Stimulated activated CD4-positive, alpha-beta T cell treated with anti-CD3 and anti-CD28 coated beads, TNF-alpha, amount 100 ng/mL, for 24 hours (primary cell): ENCODE data around the gene SLC12A9.
"Not testable (repeated sequence)": the region's sequence is repeated elsewhere in the genome, so short reads cannot be mapped to it uniquely, and the experiment has no call there.

Source experiments
- DNase-seq, 3 experiments: peaks; one replicate each; pipeline ENCODE4 v3.0.0-alpha.2; 2020; ENCODE audit warnings: low read depth in 3 of 3

The SLC12A9 gene

DNA sequence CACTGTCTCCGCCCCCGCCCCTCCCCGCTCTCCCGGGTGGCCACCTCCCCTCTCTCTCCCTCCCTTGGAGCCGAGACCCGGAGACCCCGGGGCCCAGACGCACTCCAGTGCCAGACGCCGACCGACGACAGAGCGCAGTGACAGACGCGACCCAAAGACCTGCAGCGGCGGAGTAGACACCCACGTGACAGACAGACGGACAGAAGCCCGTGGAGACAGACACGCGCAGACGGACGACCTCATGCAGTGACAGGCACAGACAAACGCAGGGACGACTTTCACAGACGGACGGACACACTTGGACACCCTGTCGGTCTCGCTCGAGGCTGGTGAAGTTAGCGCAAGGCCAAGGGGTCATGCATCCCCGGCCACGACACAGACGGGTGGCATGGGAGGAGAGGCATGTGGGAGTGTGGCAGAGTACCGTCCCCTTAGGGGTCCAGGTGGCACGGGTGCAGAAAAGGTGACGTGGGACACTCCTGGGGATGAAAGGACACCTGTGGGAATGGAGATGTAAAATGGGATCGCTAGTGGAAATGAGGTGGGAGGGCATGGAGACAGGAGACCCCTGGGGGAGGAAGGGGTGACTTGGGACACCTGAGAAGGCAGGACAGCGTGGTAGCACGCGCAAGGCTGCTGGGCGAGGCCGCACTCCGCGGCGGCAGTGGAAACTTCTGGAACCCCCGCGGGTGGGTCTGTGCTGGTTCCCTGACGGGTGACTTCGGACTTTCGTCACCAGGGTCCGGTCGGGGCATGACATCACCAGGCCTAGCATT lies 43.6 kb downstream of the SLC12A9 start:
- DNase-seq: no peak

DNA sequence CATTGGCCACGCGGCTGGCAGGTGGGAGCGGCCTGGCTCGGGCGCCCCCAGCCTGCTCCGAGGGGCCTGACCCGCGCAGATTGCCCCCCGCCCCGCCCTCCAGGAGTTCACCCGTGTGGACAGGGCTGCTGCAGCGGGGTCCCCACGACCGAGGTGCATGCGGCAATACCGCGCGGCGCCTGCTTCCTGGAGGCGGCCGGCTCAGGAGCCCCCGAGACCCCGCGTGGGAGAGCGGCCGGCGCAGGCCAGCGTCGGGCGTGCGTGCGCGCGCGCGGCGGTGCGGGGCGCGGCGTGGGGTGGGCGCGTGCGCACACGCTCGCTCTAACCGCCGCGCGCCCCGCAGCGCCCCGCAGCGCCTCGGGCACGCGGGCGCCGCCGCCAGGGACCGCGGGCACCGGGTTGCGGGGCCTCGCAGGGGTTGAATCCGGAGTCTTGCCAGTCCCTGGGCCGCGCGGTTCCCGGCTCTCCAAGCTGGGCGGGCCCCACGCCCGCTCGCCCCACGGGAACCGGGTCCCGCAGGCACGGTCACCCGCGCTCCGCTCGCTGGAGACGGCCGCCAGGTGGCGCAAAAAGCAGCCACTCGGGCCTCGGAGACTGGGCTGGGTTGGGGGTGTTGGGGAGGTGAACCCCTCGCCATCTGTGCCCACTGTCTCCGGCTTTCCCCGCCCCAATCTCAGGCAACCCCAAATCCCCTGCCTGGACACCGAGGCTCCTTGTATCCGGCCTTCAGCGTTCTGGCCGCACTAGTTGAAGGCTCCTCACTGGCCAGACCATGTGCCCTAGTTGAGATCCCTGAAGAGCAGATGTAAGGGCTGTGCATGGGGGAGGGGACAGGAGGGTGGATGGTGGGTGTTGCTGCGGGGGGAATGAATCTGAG lies 44.5 kb downstream of the SLC12A9 start:
- peak in 2 of 3 experiments; percentile 55 to 58 for DNase-seq

DNA sequence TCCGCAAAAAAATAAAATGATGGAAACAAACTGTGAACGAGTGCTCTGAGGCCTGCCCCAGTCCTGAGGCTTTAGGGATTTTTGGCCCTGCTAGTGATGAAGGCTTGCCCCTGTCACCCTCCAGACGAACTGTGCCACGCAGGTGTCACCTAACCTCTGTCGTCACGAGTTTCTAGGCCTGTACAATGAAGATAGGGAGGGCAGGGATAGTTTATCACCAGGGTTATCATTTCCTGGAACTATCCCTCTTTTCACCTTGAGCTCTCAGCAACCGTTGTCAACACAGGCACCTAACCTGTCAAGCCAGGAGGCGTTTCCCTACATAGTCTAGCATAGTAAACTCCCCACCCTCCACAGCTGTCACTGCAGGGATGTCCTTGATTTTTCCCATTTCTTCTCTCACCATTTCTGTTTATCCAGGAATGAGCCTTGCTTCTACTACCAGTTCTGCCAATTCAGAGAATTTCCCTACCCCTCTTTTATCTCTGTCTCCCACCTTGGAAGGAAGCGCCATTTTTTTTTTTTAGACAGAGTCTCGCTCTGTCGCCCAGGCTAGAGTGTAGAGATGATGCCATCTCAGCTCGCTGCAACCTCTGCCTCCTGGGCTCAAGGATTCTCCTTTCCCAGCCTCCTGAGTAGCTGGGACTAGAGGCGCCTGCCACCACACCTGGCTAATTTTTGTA lies 45.4 kb downstream of the SLC12A9 start:
- no peak for DNase-seq

DNA sequence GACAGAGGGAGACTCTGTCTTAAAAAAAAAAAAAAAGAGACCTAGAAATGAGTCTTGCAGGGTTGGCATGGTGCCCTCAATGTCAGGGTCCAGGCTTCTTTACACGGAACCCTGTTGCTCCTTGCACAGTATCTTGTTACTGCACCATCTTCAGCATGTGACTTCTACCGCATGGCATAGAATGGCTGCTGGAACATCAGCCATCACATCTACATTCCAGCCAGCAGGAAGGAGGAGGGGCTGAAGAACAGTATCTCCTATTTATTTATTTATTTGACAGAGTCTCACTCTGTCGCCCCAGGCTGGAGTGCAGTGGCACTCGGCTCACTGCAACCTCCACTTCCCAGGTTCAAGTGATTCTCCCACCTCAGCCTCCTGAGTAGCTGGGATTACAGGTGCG lies 46.9 kb downstream of the SLC12A9 start:
- DNase-seq: no peak

DNA sequence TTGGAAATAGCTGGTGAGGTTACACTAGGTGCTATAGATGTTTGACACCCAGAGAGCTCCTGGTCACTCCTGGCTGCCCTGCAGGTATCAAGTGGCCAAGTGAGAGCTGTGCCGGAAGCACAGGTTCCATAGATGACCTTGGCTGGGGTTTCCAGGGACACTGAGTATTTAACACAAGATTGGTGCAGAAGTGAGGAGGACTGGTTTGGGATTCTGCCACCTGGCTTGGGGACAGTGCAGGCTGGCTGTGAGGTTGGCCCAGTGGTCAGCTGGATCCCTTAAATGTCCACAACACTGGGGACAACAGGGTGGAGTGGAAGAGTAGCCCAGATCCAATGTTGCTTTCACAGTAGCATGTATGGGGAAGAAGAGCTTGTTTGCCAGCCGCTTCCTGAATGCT lies 48.5 kb downstream of the SLC12A9 start:
- DNase-seq: no peak

DNA sequence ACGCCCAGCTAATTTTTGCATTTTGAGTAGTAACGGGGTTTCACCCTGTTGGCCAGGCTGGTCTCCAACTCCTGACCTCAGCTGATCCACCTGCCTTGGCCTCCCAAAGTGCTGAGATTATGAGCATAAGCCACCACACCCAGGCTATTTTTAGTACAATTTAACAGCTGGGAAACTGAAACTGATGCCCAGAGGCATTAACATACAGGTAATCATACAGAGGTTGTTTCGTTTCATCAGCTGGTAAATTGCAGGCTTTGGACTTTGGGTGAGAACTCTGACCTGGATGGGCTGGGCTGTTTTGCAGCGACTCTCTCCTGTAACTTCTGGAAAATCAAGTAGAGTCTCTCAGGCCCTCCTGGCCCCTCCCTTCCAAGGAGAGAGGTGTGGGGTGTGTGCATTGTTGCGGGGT lies 49.4 kb downstream of the SLC12A9 start:
- no peak for DNase-seq

DNA sequence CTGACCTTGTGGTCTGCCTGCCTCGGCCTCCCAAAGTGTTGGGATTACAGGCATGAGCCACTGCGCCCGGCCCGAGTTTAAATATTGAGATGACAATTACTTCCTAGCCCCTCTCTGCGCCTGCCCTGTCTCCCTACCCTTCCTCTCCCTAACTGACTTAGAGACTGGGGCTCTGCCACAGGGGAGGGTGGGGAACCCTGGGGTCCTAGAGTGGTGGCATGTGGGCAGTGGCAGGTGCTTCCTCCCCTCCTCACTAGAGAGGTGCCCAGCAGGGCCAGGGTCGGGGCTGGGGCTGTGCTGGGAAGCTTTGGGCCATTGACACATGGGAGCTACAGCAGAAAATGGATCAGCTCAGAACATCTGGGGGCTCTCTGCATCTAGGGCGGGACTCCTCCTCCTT lies 50.1 kb downstream of the SLC12A9 start:
- DNase-seq: no peak

DNA sequence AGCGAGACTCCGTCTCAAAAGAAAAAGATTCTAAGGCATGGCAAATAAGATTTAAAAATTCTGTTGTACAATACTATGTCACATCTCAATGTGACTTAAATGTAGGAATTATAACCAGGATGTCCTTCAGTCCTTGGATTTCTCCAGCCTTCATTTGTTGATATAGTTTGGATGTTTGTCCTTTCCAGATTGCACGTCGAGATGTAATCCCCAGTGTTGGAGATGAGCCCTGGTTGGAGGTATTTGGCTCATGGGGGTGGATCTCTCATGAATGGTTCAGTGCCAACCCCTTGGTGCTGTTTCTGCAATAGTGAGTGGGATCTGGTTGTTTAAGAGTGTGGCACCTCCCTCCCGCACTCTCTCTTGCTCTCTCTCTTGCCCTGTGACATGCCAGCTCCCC lies 56.0 kb downstream of the SLC12A9 start:
- DNase-seq: no peak

DNA sequence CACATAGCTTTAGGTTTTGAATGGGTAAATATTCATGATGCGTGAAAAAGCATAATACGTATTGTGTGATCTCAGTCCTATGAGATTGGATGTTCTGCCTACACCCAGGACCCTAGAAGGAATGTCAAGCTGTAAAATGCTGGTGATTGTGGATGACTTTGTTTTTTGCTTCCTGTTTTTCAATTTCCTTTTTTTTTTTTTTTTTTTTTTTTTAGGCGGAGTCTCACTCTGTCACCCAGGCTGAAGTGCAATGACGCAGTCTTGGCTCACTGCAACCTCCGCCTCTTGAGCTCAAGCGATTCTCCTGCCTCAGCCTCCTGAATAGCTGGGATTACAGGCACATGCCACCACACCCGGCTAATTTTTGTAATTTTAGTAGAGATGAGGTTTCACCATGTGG lies 57.9 kb downstream of the SLC12A9 start:
- not testable (repeated sequence) for DNase-seq

DNA sequence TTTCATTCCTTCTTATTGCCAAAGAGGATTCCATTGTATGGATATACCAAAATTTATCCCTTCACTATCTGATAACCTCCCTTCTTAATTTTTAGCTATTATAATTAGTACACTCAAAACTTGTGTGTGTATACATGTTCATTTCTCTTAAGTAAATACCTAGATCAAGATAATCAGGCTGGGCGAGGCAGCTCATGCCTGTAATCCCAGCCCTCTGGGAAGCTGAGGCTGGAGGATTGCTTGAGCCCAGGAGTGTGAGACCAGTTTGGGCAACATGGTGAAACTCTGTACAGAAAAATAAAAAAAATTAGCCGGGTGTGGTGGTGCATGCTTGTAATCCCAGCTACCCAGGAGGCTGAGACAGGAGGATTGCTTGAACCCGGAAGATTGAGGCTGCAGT lies 59.0 kb downstream of the SLC12A9 start:
- DNase-seq: no peak

DNA sequence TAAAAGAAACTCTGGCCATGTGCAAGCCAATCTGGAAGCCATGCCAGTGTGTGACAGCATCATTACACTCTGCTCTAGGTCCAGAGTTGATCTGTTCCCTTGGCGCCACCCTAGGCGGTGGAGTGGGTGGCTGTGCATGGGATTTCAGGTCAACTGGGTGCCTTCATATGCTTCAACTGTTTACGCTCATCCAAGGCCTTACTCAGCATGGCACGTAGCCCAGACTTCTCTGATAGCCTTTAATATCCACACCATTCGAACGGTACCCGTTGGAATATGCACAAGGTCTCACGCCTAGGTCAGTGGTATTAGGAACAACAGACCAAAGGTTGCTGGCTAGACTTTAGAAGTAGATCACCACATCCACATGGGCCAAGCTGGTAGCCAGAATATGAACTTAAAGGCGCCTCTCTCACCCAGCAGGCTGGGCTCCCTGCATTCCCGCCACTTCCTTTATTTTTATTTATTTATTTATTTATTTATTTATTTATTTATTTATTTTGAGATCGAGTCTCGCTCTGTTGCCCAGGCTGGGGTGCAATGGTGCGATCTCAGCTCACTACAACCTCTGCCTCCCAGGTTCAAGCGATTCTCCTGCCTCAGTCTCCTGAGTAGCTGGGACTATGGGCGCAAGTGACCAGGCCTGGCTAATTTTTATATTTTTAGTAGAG lies 61.8 kb downstream of the SLC12A9 start:
- no peak for DNase-seq

DNA sequence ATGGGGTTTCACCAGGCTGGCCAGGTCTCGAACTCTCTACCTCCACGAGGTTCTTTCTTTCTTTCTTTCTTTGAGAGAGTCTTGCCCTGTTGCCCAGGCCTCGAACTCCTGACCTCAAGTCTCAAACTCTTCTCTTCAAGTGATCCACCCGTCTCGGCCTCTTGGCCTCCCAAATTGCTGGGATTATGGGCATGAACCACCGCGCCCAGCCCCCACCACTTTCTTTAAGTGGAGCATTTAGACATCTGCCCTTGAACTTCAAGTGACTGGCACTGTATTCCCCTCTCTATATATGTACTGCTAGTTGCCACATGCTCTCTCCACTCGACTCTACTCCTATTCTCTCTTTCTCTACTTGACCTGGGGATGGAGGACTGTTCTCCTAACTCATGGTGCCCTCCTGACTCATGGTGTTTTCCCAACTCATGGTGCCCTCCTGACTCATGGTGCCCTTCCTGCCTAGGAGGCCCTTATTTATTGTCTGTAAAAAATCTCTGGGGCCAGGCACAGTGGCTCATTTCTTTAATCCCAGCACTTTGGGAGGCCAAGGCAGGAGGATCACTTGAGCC lies 62.5 kb downstream of the SLC12A9 start:
- no peak for DNase-seq
